Caco-2 (cell line): ENCODE results near the gene ATG101. TPM values are rescaled to one million over a fixed set of nuclear protein-coding genes. Genes with fewer than 3 reads are reported as not detected.

ENCODE experiments used
- BruUV-seq: library from RNA; stranded (reverse); fragments of 400-500 nt; replicated peaks from 2 replicates; lab custom pipeline; 2021; lab: Mats Ljungman, UMichigan
- CTCF ChIA-PET: fragments of 300-600 bp; sonication (Branson Sonifier 250); formaldehyde crosslinking; loops from one replicate; lab custom pipeline; 2022; ENCODE audit warnings: antibody characterized with exemption; lab: Charles Lee
- POLR2A ChIA-PET: fragments of 300-600 bp; sonication (Branson Sonifier 250); formaldehyde crosslinking; loops from one replicate; lab custom pipeline; 2022; ENCODE audit warnings: antibody characterized with exemption; lab: Charles Lee
- DNase-seq, 2 experiments: peaks; one replicate each; pipeline versions ENCODE4 v3.0.0 to v3.0.0-alpha.2; 2020 to 2022
- H3K27me3 ChIP-seq: replicated peaks from 2 replicates; pipeline ENCODE4 v1.6.0; 2011; ENCODE audit warnings: low read length; ENCODE audit not compliant: control insufficient read depth, insufficient read depth
- H3K36me3 ChIP-seq: 2 replicates; pipeline ENCODE4 v1.5.1; 2011; ENCODE audit warnings: low read length; ENCODE audit not compliant: control insufficient read depth, insufficient read depth
- H3K4me1 ChIP-seq: fragments of 250-450 bp; sonication (Bioruptor Pico); 2 replicates; pipeline ENCODE4 v1.5.1; 2020; ENCODE audit warnings: mild to moderate bottlenecking
- H3K4me3 ChIP-seq: 2 replicates; pipeline ENCODE4 v1.5.1; 2011; ENCODE audit warnings: low read depth, mild to moderate bottlenecking, control low read depth, low read length
- H3K9me3 ChIP-seq: fragments of 250-450 bp; sonication (Bioruptor Pico); 2 replicates; pipeline ENCODE4 v1.5.1; 2020; ENCODE audit warnings: mild to moderate bottlenecking, moderate library complexity
- H3K27ac Mint-ChIP-seq: one replicate; pipeline ENCODE4 v1.8.0; 2022; ENCODE audit warnings: mixed read lengths; ENCODE audit not compliant: unreplicated experiment
- H3K27me3 Mint-ChIP-seq: one replicate; pipeline ENCODE4 v1.8.0; 2022; ENCODE audit warnings: mixed read lengths; ENCODE audit not compliant: insufficient read depth, unreplicated experiment
- H3K36me3 Mint-ChIP-seq: one replicate; pipeline ENCODE4 v1.8.0; 2022; ENCODE audit warnings: mild to moderate bottlenecking, mixed read lengths; ENCODE audit not compliant: insufficient read depth, unreplicated experiment
- H3K4me1 Mint-ChIP-seq: one replicate; pipeline ENCODE4 v1.8.0; 2022; ENCODE audit warnings: low read depth, mixed read lengths; ENCODE audit not compliant: unreplicated experiment
- H3K4me3 Mint-ChIP-seq: one replicate; pipeline ENCODE4 v1.8.0; 2022; ENCODE audit warnings: mild to moderate bottlenecking, moderate library complexity, mixed read lengths; ENCODE audit not compliant: unreplicated experiment
- H3K9me3 Mint-ChIP-seq: one replicate; pipeline ENCODE4 v1.8.0; 2022; ENCODE audit warnings: mixed read lengths; ENCODE audit not compliant: unreplicated experiment
- intact Hi-C: fragments of 100-400 bp; cut with micrococcal nuclease; formaldehyde crosslinking; loops from one replicate; pipeline ENCODE4 v1.10.0; 2022; ENCODE audit not compliant: unreplicated experiment
- total RNA-seq: library from RNA; stranded (reverse); gene quantifications from 2 replicates; pipeline ENCODE4 v1.2.3, GENCODE V29; 2022
- TF ChIP-seq, protein P1 (sequence below), 2 experiments: fragments of 200-600 bp in 1 of 2; IDR thresholded peaks; 1 replicate in 1 of 2; 2 replicates in 1 of 2; pipeline versions ENCODE4 v1.5.1 to v1.8.0; 2011 to 2022; ENCODE audit warnings: antibody characterized with exemption in 1 of 2, control low read depth in 1 of 2, inconsistent platforms in 1 of 2, low read depth in 1 of 2, low read length in 1 of 2, mild to moderate bottlenecking in 1 of 2, moderate library complexity in 1 of 2; ENCODE audit not compliant: insufficient read depth in 1 of 2, severe bottlenecking in 1 of 2, unreplicated experiment in 1 of 2

The ATG101 gene
- total RNA-seq, 1 experiment from 2014 or later: 78.0 TPM

- ChIA-PET POLR2A (interaction anchor here (0.5 to 2.9 kb wide), 15 partner anchors 10 to 893 kb away, joined by 3 to 88 read pairs (median 4); partner anchors contain the start of genes ATG101 and NR4A1), CTCF (interaction anchor here (0.6 to 5.6 kb wide), 19 partner anchors 8 to 158 kb away, joined by 3 to 54 read pairs (median 5); partner anchors contain the start of genes ATG101 and NR4A1)
- no peaks in the 10 kb centered on the region for H3K9me3 Mint-ChIP-seq
- TF ChIP-seq, protein P1, sequence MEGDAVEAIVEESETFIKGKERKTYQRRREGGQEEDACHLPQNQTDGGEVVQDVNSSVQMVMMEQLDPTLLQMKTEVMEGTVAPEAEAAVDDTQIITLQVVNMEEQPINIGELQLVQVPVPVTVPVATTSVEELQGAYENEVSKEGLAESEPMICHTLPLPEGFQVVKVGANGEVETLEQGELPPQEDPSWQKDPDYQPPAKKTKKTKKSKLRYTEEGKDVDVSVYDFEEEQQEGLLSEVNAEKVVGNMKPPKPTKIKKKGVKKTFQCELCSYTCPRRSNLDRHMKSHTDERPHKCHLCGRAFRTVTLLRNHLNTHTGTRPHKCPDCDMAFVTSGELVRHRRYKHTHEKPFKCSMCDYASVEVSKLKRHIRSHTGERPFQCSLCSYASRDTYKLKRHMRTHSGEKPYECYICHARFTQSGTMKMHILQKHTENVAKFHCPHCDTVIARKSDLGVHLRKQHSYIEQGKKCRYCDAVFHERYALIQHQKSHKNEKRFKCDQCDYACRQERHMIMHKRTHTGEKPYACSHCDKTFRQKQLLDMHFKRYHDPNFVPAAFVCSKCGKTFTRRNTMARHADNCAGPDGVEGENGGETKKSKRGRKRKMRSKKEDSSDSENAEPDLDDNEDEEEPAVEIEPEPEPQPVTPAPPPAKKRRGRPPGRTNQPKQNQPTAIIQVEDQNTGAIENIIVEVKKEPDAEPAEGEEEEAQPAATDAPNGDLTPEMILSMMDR (IDR thresholded peaks at IDR 0.05; ENCODE audit: insufficient read depth in 1 of 2, low read depth in 1 of 2, low read length in 1 of 2, severe bottlenecking in 1 of 2, unreplicated experiment in 1 of 2): no peak
- BruUV-seq: TSS peak; percentile 94
- peaks cover 26% of the 10 kb centered on the region for H3K4me1 ChIP-seq
- intact Hi-C loops: loop anchor here (1.0 kb wide), 3 partner anchors 8 to 36 kb away; partner anchors contain the start of genes ATG101 and NR4A1
- peaks cover 19% of the 10 kb centered on the region for H3K4me1 Mint-ChIP-seq
- no peaks in the 10 kb centered on the region for H3K9me3 ChIP-seq
- H3K27me3 Mint-ChIP-seq: no peaks in the 10 kb centered on the region
- no peak for DNase-seq
- no peaks in the 10 kb centered on the region for H3K27me3 ChIP-seq
- peak overlapping the region; percentile 85 for H3K4me3 Mint-ChIP-seq
- no peaks in the 10 kb centered on the region for H3K36me3 ChIP-seq
- peak overlapping the region; percentile 29 for H3K4me3 ChIP-seq
- peaks cover 4% of the 10 kb centered on the region for H3K36me3 Mint-ChIP-seq
- H3K27ac Mint-ChIP-seq: peak overlapping the region; percentile 92
Observed at GRCh38 chr12:52033446-52034140, 36.2 kb upstream of the ATG101 start.

DNA sequence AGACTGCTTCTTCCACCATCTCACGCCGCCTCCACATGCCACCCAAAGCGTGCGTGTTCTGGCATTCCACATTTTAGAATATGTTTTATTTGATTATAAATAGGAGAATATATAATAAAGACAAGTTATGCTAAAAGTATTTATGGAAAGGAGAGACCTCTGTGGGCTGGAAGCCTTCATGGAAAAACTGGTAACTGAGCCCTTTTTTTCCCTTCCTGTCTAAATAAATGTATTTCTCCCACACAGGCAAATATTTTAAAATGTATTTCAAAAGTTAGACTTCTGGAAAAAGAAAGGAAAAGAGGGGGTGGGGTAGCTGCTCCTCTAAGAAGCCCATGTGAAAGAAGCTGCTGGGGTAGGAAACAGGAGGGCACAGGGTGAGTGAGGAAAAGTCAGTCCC is 34.6 kb upstream of the ATG101 start:
- H3K36me3 ChIP-seq: no peaks in the 10 kb centered on the region
- CTCF ChIA-PET: interaction anchor here (5.6 kb wide), 1 partner anchor 10 kb away, joined by 47 read pairs; no protein-coding TSS in a partner anchor
- Mint-ChIP-seq H3K4me3 (peak overlapping the region; percentile 94), H3K27me3 (no peaks in the 10 kb centered on the region), H3K9me3 (no peaks in the 10 kb centered on the region), H3K27ac (peak overlapping the region; percentile 80), H3K4me1 (peaks cover 29% of the 10 kb centered on the region), H3K36me3 (peaks cover 4% of the 10 kb centered on the region)
- DNase-seq: no peak
- H3K4me3 ChIP-seq: no peak overlapping the region
- H3K9me3 ChIP-seq: no peaks in the 10 kb centered on the region
- H3K4me1 ChIP-seq: peaks cover 33% of the 10 kb centered on the region
- TF ChIP-seq, protein P1 (IDR thresholded peaks at IDR 0.05; ENCODE audit: insufficient read depth in 1 of 2, low read depth in 1 of 2, low read length in 1 of 2, severe bottlenecking in 1 of 2, unreplicated experiment in 1 of 2): no peak
- no TSS peak for BruUV-seq
- H3K27me3 ChIP-seq: no peaks in the 10 kb centered on the region
- POLR2A ChIA-PET: no interaction called here
- intact Hi-C loops: no loop called here

- no peak for DNase-seq
- Mint-ChIP-seq H3K4me1 (peaks cover 36% of the 10 kb centered on the region), H3K36me3 (peaks cover 4% of the 10 kb centered on the region), H3K4me3 (peak overlapping the region; percentile 94), H3K27ac (peak overlapping the region; percentile 80), H3K9me3 (no peaks in the 10 kb centered on the region), H3K27me3 (no peaks in the 10 kb centered on the region)
- H3K36me3 ChIP-seq: no peaks in the 10 kb centered on the region
- CTCF ChIA-PET: interaction anchor here (1.0 to 5.6 kb wide), 3 partner anchors 10 to 33 kb away, joined by 3 to 47 read pairs (median 4); no protein-coding TSS in a partner anchor
- H3K4me1 ChIP-seq: peaks cover 33% of the 10 kb centered on the region
- no peaks in the 10 kb centered on the region for H3K9me3 ChIP-seq
- POLR2A ChIA-PET: no interaction called here
- no peaks in the 10 kb centered on the region for H3K27me3 ChIP-seq
- H3K4me3 ChIP-seq: no peak overlapping the region
- TF ChIP-seq, protein P1 (IDR thresholded peaks at IDR 0.05; ENCODE audit: insufficient read depth in 1 of 2, low read depth in 1 of 2, low read length in 1 of 2, severe bottlenecking in 1 of 2, unreplicated experiment in 1 of 2): no peak
- intact Hi-C loops: no loop called here
- BruUV-seq: no TSS peak
Observed at GRCh38 chr12:52035926-52036325, 33.9 kb upstream of the ATG101 start.
